ENCODE results near the gene EGFL7. TPM values are rescaled to one million over a fixed set of nuclear protein-coding genes. Genes with fewer than 3 reads are reported as not detected.

Gene EGFL7
- total and polyA plus RNA-seq, 2 donors (not counting 1 experiment from before 2014, with no cell fraction given): 4.2 to 7.9 TPM

DNA sequence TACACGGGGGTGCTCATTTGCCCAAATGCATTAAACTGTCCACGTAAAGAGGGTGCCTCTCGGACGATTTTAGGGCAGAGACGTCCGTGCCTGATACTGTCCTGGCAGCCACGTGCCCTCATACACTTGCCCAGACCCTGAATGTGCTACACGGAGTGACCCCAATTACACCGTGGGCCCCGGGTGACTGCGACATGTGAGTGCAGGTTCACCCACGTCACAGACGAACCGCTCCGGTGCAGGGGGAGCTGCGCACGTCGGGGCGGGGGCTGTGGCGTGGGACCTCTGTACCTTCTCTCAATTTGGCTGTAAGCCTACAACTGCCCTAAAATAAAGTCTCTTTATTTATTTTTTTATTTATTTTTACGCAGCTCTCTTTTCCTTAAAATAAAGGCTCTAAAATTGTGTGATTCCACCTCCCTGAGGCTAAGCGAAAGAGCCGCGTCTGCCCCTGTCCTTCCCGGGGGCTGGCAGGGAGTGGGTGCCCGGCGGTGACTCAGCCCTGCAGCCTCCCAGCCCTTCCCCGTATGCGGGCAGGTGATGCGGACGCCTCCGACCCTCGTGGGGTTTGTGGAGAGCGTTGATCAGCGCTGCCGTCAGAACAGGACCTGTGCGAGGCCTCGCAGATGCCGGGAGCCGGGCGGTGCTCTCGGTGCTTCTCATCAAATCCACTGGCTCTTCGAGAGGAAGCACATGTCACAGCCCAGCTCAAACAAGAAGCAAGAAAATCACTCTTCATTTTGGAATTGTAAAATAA, 9.2 kb upstream of the EGFL7 start:
- no peak for TF ChIP-seq EZH2 (IDR thresholded peaks at IDR 0.05; ENCODE audit: low read length, missing control alignments)
- TF ChIP-seq, protein P1, sequence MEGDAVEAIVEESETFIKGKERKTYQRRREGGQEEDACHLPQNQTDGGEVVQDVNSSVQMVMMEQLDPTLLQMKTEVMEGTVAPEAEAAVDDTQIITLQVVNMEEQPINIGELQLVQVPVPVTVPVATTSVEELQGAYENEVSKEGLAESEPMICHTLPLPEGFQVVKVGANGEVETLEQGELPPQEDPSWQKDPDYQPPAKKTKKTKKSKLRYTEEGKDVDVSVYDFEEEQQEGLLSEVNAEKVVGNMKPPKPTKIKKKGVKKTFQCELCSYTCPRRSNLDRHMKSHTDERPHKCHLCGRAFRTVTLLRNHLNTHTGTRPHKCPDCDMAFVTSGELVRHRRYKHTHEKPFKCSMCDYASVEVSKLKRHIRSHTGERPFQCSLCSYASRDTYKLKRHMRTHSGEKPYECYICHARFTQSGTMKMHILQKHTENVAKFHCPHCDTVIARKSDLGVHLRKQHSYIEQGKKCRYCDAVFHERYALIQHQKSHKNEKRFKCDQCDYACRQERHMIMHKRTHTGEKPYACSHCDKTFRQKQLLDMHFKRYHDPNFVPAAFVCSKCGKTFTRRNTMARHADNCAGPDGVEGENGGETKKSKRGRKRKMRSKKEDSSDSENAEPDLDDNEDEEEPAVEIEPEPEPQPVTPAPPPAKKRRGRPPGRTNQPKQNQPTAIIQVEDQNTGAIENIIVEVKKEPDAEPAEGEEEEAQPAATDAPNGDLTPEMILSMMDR (conservative IDR thresholded peaks at IDR 0.05 in 1 of 2, IDR thresholded peaks at IDR 0.05 in 1 of 2; ENCODE audit: low read depth in 1 of 2, low read length in 2 of 2): no peak
- H3K9me3 ChIP-seq (ENCODE audit: control insufficient read depth, insufficient read depth, low read depth, low read length): no peaks in the 10 kb centered on the region
- no peak overlapping the region for H3K4me3 ChIP-seq (replicated peaks in 1 of 4; ENCODE audit: control extremely low read depth in 1 of 4, insufficient read depth in 1 of 4, low read depth in 3 of 4, low read length in 4 of 4)
- H3K27ac ChIP-seq (ENCODE audit: insufficient read depth, low read length): no peak overlapping the region
- no peak overlapping the region for H2AFZ ChIP-seq (ENCODE audit: low read length)
- H4K20me1 ChIP-seq (ENCODE audit: control insufficient read depth, extremely low read depth, insufficient read depth, low read length): no peaks in the 10 kb centered on the region
- no peak overlapping the region for H3K4me2 ChIP-seq (ENCODE audit: extremely low read depth, insufficient read depth, low read length)
- peaks cover 3% of the 10 kb centered on the region for H3K27me3 ChIP-seq (ENCODE audit: control insufficient read depth, insufficient read depth, low read length)
- no peaks in the 10 kb centered on the region for H3K4me1 ChIP-seq (ENCODE audit: control insufficient read depth, extremely low read depth, insufficient read depth, low read length)
- no peak for DNase-seq (ENCODE audit: low read depth in 2 of 2)
- no peaks in the 10 kb centered on the region for H3K79me2 ChIP-seq (ENCODE audit: control insufficient read depth, insufficient read depth, low read length)
- no peaks in the 10 kb centered on the region for H3K36me3 ChIP-seq (ENCODE audit: control insufficient read depth, insufficient read depth, low read length)
- H3K9ac ChIP-seq (ENCODE audit: insufficient read depth, low read length): no peak overlapping the region

DNA sequence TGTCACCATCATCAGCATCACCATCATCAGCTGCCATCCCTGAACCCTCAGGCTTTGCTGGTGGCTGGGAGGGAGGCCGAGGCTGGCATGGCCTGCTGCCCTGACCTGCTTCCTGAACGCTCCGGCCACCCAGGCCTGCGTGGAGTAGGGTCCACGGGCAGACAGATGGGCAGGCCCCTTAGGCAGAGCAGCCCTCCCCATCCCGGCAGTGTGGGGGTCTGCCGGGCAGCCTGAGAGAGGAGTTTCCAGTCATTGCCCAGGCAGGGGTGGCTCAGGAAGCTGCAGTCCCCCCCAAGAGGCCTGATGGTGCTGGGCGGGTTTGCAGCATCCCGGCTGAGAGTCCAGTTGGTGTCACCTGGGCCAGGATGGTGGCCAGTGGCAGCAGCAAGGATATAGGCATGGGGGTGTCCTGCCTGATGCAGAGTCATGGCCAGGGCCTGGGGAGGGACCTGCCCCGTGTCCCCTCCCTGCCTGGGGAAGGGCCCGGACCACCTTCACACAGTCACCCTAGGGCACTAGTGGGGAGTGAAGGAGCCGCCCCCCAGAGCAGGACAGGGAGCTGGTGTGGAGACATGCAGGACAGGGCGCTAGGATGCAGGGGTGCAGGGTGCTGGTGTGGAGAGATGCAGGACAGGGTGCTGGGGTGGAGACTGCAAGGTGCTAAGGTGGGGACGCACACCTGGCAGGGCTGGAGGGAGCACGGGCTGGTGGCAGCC, 7.7 kb upstream of the EGFL7 start:
- Histone ChIP-seq H3K4me2 (ENCODE audit: extremely low read depth, insufficient read depth, low read length) (no peak overlapping the region), H3K27ac (ENCODE audit: insufficient read depth, low read length) (no peak overlapping the region), H2AFZ (ENCODE audit: low read length) (no peak overlapping the region), H3K27me3 (ENCODE audit: control insufficient read depth, insufficient read depth, low read length) (peaks cover 9% of the 10 kb centered on the region), H3K9me3 (ENCODE audit: control insufficient read depth, insufficient read depth, low read depth, low read length) (no peaks in the 10 kb centered on the region), H3K9ac (ENCODE audit: insufficient read depth, low read length) (no peak overlapping the region), H3K79me2 (ENCODE audit: control insufficient read depth, insufficient read depth, low read length) (no peaks in the 10 kb centered on the region), H4K20me1 (ENCODE audit: control insufficient read depth, extremely low read depth, insufficient read depth, low read length) (no peaks in the 10 kb centered on the region), H3K36me3 (ENCODE audit: control insufficient read depth, insufficient read depth, low read length) (no peaks in the 10 kb centered on the region), H3K4me3 (replicated peaks in 1 of 4; ENCODE audit: control extremely low read depth in 1 of 4, insufficient read depth in 1 of 4, low read depth in 3 of 4, low read length in 4 of 4) (no peak overlapping the region), H3K4me1 (ENCODE audit: control insufficient read depth, extremely low read depth, insufficient read depth, low read length) (no peaks in the 10 kb centered on the region)
- no peak for DNase-seq (ENCODE audit: low read depth in 2 of 2)
- TF ChIP-seq, protein P1 (conservative IDR thresholded peaks at IDR 0.05 in 1 of 2, IDR thresholded peaks at IDR 0.05 in 1 of 2; ENCODE audit: low read depth in 1 of 2, low read length in 2 of 2): no peak
- no peak for TF ChIP-seq EZH2 (IDR thresholded peaks at IDR 0.05; ENCODE audit: low read length, missing control alignments)

DNA sequence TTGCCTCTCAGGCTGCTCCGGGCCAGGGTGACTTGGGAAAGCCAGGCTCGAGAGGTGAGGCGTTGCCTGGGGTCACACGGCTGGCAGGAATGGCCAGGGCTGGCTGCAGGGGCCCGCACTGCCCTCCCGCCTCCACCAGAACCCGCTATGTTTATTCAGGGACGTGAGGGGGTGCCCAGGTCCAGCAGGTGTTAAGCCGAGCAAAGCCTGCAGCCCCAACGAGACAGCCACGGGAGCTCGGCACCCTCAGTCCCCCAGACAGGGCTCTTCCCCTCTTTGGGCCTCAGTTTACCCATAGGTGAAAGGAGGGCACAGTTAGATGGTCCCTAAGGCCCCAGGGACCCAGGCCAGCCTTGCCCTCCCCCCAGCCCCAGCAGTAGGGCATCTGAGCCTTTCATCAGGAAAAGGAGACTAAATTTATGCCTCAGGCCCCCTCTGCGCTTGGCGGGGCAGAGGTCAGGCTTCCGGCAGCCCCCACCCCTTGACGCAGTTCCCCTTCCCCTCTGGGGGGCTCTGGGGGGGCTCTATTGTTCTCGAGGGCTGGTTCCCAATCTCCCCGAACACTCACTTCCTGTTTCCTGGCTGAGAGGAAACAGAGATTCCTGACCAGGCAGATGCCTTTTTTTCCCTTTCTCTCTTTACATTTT, 7.1 kb upstream of the EGFL7 start:
- H3K27ac ChIP-seq (ENCODE audit: insufficient read depth, low read length): no peak overlapping the region
- no peaks in the 10 kb centered on the region for H4K20me1 ChIP-seq (ENCODE audit: control insufficient read depth, extremely low read depth, insufficient read depth, low read length)
- DNase-seq (ENCODE audit: low read depth in 2 of 2): no peak
- H3K9me3 ChIP-seq (ENCODE audit: control insufficient read depth, insufficient read depth, low read depth, low read length): no peaks in the 10 kb centered on the region
- H3K27me3 ChIP-seq (ENCODE audit: control insufficient read depth, insufficient read depth, low read length): peaks cover 9% of the 10 kb centered on the region
- H3K4me2 ChIP-seq (ENCODE audit: extremely low read depth, insufficient read depth, low read length): no peak overlapping the region
- H3K36me3 ChIP-seq (ENCODE audit: control insufficient read depth, insufficient read depth, low read length): no peaks in the 10 kb centered on the region
- H3K79me2 ChIP-seq (ENCODE audit: control insufficient read depth, insufficient read depth, low read length): no peaks in the 10 kb centered on the region
- TF ChIP-seq, protein P1 (conservative IDR thresholded peaks at IDR 0.05 in 1 of 2, IDR thresholded peaks at IDR 0.05 in 1 of 2; ENCODE audit: low read depth in 1 of 2, low read length in 2 of 2): no peak
- no peak for TF ChIP-seq EZH2 (IDR thresholded peaks at IDR 0.05; ENCODE audit: low read length, missing control alignments)
- no peaks in the 10 kb centered on the region for H3K4me1 ChIP-seq (ENCODE audit: control insufficient read depth, extremely low read depth, insufficient read depth, low read length)
- no peak overlapping the region for H3K4me3 ChIP-seq (replicated peaks in 1 of 4; ENCODE audit: control extremely low read depth in 1 of 4, insufficient read depth in 1 of 4, low read depth in 3 of 4, low read length in 4 of 4)
- no peak overlapping the region for H2AFZ ChIP-seq (ENCODE audit: low read length)
- no peak overlapping the region for H3K9ac ChIP-seq (ENCODE audit: insufficient read depth, low read length)

All from fibroblast of lung (primary cell).